SK-N-DZ (cell line): ENCODE data around the gene LKAAEAR1.

Experiments
- DNase-seq: peaks from one replicate; pipeline ENCODE4 v3.0.0-alpha.2; 2015; ENCODE audit warnings: low spot score

LKAAEAR1 gene

GRCh38 chr20:64079273-64080012 is 4.8 kb downstream of the LKAAEAR1 start, which contains the start of gene RGS19:
RGS19 (minus strand) TSS chr20:64079518; CDS start chr20:64076886, 2,632 bp downstream.
- DNase-seq, result peak; percentile 73

- DNase-seq, result no peak
Observed at GRCh38 chr20:64078934-64079272, 5.3 kb downstream of the LKAAEAR1 start.

GRCh38 chr20:64077876-64078551 is 6.2 kb downstream of the LKAAEAR1 start:
- DNase-seq, result no peak

GRCh38 chr20:64077541-64077875 is 6.7 kb downstream of the LKAAEAR1 start:
- no peak for DNase-seq

DNA sequence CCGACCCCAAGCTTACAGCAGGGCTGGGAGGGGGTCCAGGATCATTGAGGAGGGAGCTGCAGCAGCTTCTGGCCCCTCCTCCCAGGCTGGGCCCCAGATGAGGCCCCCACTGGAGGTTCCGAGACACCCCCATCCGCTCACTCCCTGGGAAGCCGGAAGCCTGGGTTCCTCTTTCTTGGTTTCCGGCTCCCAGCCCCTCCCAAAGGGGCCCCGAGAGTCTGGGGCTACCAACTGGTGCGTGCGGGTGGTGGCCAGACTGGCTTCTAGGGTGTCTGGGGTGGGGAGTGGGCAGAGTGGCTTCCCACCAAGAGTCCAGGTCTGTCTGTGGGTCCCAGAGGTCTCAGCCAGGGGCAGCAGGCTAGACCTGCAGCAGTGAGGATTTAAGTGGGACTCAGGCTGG is 7.1 kb downstream of the LKAAEAR1 start:
- DNase-seq, result no peak

DNA sequence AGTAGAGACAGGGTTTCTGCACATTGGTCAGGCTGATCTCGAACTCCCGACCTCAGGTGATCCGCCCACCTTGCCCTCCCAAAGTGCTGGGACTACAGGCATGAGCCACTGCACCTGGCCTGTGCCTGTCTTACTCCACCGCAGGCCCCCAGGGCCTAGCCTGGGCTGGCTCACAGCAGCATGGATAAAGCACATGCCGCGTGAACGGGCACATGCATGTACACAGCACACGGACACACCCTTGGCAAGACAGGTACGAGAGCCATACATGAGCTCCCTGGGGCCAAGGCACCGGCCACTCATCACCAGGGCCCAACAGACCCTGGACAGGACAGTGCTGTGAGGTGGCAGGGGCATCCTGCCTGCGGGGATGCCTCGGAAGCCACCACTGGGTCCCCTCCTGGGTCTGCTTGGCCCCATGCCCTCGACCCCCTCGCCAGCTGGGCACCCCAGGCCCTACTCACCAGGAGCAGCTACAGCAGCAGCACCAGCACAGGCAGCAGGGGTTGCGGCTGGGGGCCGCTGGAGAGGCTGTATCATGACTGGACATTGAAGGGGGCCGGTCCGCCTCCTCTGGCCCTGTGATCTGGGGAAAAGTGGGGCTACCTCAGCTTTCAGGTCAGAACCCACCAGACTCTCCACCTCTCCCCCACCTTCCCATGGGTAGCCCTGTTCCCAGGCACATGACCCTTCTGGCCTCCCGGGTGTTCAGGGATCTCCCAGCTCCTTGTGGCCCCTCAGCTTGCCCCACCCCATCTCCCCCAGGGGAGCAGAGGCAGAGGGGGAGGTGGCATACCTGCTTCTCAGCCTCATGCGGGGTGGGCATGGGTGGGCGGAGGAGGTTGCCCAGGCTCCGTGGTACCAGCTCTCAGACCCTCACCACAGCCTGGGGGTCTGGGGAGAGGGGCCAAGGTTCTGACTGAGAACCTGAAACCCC is 7.9 kb downstream of the LKAAEAR1 start:
- no peak for DNase-seq

DNA sequence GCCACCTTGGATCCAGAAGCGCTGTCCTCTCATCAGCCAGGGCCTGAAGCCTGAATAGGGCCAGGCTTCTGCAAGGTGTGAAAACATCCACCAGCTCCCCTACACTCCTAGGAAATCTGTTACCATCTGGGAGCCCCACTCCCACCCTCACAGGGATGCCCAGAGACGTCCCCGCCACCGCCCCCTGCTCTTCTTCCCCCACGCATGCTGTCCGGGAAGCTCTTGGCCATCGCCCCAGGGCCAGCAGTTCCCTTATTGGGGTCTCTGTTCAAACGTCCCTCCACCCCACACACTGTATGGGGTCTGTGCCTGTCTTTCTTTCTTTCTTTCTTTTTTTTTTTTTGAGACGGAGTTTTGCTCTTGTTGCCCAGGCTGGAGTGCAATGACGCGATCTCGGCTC is 8.6 kb downstream of the LKAAEAR1 start:
- DNase-seq, result no peak

DNA sequence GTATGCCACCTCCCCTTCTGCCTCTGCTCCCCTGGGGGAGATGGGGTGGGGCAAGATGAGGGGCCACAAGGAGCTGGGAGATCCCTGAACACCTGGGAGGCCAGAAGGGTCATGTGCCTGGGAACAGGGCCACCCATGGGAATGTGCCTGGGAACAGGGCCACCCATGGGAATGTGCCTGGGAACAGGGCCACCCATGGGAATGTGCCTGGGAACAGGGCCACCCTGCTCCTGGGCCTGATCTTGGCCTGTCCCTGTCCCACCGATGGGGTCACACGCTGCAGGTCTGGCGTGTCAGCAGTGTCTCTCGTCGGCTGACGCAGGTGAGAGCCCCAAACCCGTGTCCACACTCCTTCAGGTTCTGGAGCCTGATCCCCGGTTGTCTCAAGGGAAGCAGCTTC is 9.2 kb downstream of the LKAAEAR1 start:
- no peak for DNase-seq

DNA sequence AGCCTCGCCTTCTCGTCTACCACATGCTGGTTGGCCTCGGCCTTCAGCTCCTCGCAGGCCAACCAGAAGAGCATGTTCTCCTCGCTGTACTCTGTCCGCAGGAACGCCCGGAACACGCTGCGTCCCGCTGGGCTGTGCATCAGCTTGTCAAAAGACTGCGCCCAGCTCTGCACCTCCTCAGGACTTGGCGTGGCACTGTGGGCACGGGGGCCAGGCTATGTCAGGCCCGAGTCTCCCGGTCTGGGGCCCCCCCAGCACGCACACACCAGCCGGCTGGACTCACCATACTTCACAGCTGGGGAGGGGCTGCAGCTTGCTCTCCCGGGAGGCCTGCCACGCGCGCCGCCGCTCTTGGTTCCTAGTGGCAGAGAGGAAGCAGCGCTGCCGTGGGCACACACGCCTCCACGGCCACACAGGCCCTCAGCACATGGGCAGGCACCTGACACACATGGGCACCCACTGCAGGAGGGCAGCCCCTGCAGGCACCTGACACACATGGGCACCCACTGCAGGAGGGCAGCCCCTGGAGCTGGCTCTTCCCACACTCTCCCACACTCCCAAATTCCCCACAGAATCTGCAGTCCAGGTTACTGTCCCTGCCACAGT is 9.9 kb downstream of the LKAAEAR1 start:
- DNase-seq, result no peak

- no peak for DNase-seq
Observed at GRCh38 chr20:64073476-64074183, 10.6 kb downstream of the LKAAEAR1 start.

DNA sequence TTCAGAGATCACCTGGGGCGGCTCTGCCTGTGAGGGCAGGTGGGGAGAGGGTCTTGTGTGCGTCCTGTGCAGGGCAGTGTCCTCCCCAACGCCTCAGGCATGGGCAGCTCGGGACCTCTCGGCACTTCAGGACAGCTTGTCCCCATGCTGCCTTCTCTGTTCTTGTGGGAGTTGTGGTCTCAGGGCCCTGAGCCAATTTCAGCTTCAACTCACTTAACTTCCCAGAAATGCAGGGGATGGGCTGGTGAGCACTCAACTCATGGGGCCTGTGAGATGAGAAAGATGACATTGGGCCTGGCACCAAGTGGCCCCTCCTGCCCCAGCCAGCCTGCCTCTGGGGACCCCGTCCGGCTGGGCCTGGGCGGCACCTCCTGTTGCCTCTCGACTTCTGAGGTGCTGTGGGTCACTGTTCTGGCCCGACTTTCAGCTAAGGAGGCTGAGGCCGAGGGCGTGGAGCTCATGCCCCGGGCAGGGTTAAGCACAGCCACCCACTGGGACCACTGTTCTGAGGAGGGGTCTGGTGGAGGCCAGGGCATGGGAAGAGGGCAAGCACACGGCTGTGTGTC is 11.6 kb downstream of the LKAAEAR1 start:
- DNase-seq, result no peak

DNA sequence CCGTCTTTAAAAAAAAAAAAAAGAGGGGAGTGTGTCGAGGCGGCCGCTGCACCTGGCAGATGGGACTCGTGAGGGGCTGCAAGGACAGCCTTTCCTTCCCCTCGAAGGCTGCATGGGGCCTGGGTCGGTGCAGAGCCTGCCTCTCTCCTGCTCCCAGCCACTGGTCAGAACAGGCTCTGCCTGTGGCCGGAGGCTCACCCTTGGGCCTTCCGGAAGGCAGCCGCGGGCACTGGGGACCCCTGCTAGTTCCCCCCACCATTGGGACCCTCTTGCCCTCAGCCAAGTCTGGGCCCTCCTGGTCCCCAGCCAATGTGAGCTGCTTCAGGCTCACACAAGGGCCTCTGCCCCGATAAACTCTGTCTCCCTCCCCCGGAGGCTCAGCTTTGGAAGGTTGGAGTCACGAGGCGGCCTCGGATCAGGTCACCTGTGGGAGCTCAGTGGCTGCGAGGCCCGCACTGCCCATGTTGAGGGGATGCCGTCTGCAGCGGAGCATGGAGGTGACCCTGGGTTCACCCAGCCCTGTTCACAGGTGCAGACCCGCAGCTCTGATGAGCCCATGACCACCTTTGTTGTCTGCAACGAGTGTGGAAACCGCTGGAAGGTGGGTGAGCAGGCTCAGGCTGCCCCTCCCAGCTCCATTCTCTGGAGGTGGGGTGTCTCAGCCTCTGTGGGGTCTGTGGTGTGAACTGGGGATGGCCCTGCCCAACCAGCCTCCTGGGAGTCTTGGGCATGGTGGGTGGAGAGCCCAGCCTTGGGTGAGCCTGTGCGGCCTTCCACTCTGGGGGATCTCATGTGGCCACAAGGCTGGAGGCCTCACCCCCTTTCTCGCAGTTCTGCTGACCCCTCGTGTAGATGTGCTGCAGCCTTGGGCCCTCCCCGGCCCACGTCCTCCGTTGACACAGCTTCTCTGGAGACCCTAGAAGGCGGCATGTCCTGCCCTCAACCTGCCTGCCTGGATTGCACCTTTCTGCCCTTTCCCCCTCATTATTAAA is 12.6 kb downstream of the LKAAEAR1 start:
- no peak for DNase-seq

DNA sequence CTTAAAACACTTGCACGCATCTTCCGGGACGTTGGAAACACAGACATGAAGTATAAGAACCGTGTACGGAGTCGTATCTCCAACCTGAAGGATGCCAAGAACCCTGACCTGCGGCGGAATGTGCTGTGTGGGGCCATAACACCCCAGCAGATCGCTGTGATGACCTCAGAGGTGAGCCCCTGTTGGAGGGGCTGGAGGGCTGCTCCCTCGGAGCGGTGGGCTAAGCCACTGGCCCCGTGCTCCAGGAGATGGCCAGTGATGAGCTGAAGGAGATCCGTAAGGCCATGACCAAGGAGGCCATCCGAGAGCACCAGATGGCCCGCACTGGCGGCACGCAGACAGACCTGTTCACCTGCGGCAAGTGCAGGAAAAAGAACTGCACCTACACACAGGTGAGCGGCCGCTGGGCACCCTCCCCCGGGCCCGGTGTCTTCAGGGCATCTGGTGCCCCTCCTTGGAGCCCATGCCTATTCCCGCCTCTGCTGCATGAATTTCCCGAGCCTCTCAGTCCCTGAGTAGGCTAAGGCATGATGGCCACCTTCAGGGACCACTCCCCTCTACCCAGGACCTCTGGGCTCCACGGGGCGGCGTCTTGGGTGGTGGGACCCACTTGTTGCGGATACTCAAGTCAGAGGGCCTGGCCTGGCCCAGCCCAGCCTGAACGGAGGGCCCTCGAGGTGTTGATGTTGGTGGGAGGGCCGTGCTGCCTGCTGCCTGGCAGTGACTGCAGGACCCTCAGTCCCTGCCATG is 13.8 kb downstream of the LKAAEAR1 start:
- no peak for DNase-seq

GRCh38 chr20:64069614-64070243 is 14.5 kb downstream of the LKAAEAR1 start:
- peak; percentile 77 for DNase-seq

DNA sequence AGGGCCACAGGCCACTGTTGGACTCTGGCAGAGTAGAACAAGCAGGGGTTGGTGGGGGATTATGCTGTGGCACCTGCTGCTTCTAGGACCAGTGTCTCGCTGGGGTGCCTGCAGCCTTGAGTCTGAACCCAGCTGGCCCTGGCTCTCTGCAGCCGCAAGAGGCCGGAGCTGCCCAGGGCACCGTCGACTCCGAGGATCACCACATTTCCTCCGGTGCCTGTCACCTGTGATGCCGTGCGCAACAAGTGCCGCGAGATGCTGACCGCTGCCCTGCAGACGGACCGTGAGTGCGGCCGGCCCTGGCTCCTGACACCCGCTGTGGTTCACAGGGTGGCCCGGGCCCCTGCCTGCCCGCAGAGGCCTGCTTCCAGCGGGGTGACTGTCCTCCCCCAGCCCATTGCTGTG is 15.0 kb downstream of the LKAAEAR1 start:
- DNase-seq, result no peak

DNA sequence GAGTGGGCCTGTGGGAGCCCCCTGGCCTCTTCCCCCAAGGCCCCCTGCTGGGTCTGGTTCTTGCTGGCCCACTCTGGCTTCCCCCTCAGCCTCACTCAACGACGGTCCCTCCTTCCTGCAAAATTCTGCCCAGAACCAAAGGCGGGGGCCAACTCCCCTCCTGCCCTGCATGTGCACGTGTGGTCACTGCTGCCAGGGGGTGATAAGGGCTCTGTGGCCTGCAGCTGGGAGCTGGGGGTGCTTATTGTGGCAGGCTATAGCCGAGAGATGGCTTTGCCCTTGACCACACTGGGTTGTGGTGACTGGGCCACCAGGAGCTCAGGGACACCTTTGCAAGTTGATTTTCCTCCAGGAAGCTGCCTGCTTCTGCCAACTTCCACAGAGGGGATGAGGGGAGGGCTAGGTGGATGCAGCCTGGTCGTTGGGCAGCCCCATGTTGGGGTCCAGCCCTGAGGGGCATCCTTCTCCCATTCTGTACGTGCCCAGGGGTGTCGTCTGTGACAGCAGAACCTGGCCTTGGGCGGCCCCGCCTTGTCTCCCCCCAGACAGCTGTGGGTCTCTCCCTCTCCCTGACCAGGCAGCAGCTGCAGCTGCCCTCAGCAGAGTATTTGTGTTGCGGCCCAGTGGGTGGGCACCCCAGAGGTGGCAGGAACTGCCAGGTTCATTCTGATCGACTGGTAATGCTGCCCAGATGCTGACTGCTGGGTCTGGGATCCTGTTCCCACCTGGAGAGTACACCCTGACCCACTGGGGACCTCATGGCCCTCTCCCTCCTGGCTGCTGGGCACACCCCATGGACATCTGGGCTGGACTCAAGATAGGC is 15.6 kb downstream of the LKAAEAR1 start:
- no peak for DNase-seq

GRCh38 chr20:64067733-64068307 is 16.4 kb downstream of the LKAAEAR1 start:
- no peak for DNase-seq
